Kidney (tissue), 14 donors: ENCODE measurements around the gene CST3. TPM values are rescaled to one million over a fixed set of nuclear protein-coding genes. Genes with fewer than 3 reads are reported as not detected.

Experiments
- DNase-seq, 5 donors: peaks; one replicate each; pipeline ENCODE4 v3.0.0-alpha.2; 2013 to 2020
- FAIRE-seq: peaks from 2 replicates; lab custom pipeline; 2012; peaks lifted over from hg19 to GRCh38; lab: Jason Lieb, UNC
- H3K27ac ChIP-seq, 2 donors: one replicate each; pipeline ENCODE4 v1.7.0; 2013; ENCODE audit warnings: low read depth in 2 of 2, low read length in 2 of 2, inconsistent platforms in 1 of 2
- H3K27me3 ChIP-seq: one replicate; pipeline ENCODE4 v1.7.1; 2013; ENCODE audit warnings: low read length, inconsistent platforms; ENCODE audit not compliant: control insufficient read depth, insufficient read depth
- H3K36me3 ChIP-seq, 3 donors: one replicate each; pipeline versions ENCODE4 v1.7.0 to v1.7.1; 2013; ENCODE audit warnings: low read length in 3 of 3, control low read depth in 1 of 3, inconsistent platforms in 1 of 3; ENCODE audit not compliant: insufficient read depth in 3 of 3, control insufficient read depth in 2 of 3
- H3K4me1 ChIP-seq, 3 donors: one replicate each; pipeline versions ENCODE4 v1.7.0 to v1.7.1; 2013; ENCODE audit warnings: low read length in 3 of 3, inconsistent platforms in 1 of 3, low read depth in 1 of 3; ENCODE audit not compliant: control insufficient read depth in 2 of 3, insufficient read depth in 2 of 3
- H3K4me3 ChIP-seq, 3 donors: one replicate each; pipeline versions ENCODE4 v1.7.0 to v1.8.1; 2013; ENCODE audit warnings: low read length in 3 of 3, control low read depth in 1 of 3, inconsistent platforms in 1 of 3
- H3K9ac ChIP-seq, 3 donors: one replicate each; pipeline versions ENCODE4 v1.7.0 to v1.7.1; 2013; ENCODE audit warnings: low read length in 3 of 3, control low read depth in 1 of 3, inconsistent platforms in 1 of 3
- H3K9me3 ChIP-seq, 3 donors: one replicate each; pipeline versions ENCODE4 v1.7.0 to v1.7.1; 2013; ENCODE audit warnings: low read length in 3 of 3, control low read depth in 1 of 3, inconsistent platforms in 1 of 3; ENCODE audit not compliant: control insufficient read depth in 2 of 3, insufficient read depth in 1 of 3
- intact Hi-C: fragments of 100-400 bp; cut with DNase I; formaldehyde crosslinking; loops from one replicate; pipeline ENCODE4 v1.11.1; 2022
- polyA plus RNA-seq: library from polyadenylated mRNA; stranded (reverse); fragments of 350-450 nt; fragmentation: Illumina TruSeq; extraction: RNeasy Lipid Tissue Mini Kit (QIAGEN cat#74804); gene quantifications from one replicate; pipeline ENCODE4 v1.2.3, GENCODE V29; 2014; ENCODE audit warnings: low read depth, low replicate concordance; ENCODE audit not compliant: insufficient read depth
- total RNA-seq: library from RNA; stranded (reverse); fragmentation: NEBNext Ultra II Directional; extraction: Animal tissue kit (Norgen Biotek cat#: 25700); gene quantifications from one replicate; pipeline ENCODE4 v1.2.1, GENCODE V29; 2021
- TF ChIP-seq, protein P1 (sequence below): IDR thresholded peaks from 3 replicates; pipeline ENCODE4 v1.5.1; 2012; ENCODE audit warnings: mild to moderate bottlenecking, moderate library complexity, borderline replicate concordance; ENCODE audit not compliant: insufficient read depth; ENCODE audit errors: extremely low read depth
- donor health status: control.
- donor health status: control.
- donor health status: control.
- donor health status: control.
- donor health status: control.
- donor health status: DM: yes; HTN: yes; CAD: no.
- donor health status: Normal renal cell carcinoma (clear cell type).

CST3 gene
- total and polyA plus RNA-seq, 2 donors from 2014 or later = 852 to 942 TPM

DNA sequence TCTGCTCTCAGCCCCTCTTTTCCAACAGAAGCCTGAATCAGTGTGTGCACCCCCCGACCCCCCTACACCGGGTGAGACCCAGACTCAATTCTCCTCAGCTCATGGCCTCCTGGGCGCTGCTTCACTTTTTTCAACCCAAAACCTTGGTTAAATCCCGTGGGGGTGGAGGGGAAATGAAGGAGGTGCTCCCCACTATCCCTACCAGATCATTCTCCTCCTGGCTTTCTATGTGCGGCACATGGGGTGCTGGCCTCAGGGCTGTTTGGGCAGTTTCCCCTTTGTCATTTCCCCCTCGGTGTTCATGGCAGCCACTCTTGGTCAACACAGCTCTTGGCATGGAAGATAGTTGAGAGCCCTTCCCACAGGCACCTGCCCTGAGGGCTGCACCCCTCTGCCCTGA lies 46.5 kb upstream of the CST3 start:
- DNase-seq = no peak
- no peak for FAIRE-seq
- H3K36me3 ChIP-seq = no peaks in the 10 kb centered on the region
- H3K9me3 ChIP-seq = no peaks in the 10 kb centered on the region
- H3K4me3 ChIP-seq = no peak overlapping the region
- no peaks in the 10 kb centered on the region for H3K4me1 ChIP-seq
- TF ChIP-seq, protein P1, sequence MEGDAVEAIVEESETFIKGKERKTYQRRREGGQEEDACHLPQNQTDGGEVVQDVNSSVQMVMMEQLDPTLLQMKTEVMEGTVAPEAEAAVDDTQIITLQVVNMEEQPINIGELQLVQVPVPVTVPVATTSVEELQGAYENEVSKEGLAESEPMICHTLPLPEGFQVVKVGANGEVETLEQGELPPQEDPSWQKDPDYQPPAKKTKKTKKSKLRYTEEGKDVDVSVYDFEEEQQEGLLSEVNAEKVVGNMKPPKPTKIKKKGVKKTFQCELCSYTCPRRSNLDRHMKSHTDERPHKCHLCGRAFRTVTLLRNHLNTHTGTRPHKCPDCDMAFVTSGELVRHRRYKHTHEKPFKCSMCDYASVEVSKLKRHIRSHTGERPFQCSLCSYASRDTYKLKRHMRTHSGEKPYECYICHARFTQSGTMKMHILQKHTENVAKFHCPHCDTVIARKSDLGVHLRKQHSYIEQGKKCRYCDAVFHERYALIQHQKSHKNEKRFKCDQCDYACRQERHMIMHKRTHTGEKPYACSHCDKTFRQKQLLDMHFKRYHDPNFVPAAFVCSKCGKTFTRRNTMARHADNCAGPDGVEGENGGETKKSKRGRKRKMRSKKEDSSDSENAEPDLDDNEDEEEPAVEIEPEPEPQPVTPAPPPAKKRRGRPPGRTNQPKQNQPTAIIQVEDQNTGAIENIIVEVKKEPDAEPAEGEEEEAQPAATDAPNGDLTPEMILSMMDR = no peak
- intact Hi-C loops = no loop called here
- no peaks in the 10 kb centered on the region for H3K27me3 ChIP-seq
- no peak overlapping the region for H3K9ac ChIP-seq
- H3K27ac ChIP-seq = no peak overlapping the region

DNA sequence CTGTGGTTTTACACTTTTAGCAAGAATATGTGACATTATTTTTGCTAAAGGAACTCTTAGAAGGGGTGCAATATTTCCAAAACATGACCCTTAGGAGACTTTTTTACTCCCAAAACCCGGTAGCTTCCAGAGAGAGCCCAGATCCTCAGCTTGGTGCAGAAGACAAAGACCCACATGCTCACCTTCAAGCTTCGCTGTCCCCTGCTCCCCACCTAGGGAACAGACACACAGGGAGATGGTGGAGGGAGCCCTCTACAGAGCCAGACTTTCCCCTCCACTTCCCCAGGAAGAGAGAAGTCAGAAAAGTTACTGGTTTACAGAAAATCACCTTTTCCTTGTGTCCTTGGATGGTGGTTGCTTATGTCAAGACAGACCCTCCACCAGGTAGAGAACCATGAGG lies 46.1 kb upstream of the CST3 start:
- H3K4me3 ChIP-seq = no peak overlapping the region
- H3K9ac ChIP-seq = no peak overlapping the region
- H3K27me3 ChIP-seq = no peaks in the 10 kb centered on the region
- TF ChIP-seq, protein P1 = no peak
- intact Hi-C loops = no loop called here
- no peaks in the 10 kb centered on the region for H3K36me3 ChIP-seq
- no peaks in the 10 kb centered on the region for H3K4me1 ChIP-seq
- no peaks in the 10 kb centered on the region for H3K9me3 ChIP-seq
- FAIRE-seq (no peak), DNase-seq (no peak)
- H3K27ac ChIP-seq = no peak overlapping the region

DNA sequence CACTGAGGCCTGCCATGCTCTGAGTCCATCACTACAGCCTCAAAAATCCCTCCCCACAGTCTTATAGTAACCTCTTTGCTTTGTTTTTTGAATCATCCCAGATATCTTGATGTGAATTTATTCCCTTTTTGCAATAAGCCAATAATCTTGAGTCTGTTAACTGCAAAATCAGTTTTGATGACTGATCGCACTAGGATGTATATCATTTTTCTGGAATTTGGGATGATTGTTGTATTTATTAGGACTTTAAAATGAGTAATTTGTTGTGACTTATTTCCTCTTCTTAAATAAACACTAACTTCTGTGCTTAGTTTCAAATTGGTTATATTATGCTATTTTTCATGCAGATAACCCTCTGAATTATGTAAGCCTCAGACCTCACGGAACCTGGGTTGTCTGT lies 45.5 kb upstream of the CST3 start:
- H3K27me3 ChIP-seq = no peaks in the 10 kb centered on the region
- no peak for FAIRE-seq
- no peaks in the 10 kb centered on the region for H3K36me3 ChIP-seq
- H3K4me3 ChIP-seq = no peak overlapping the region
- no peak overlapping the region for H3K27ac ChIP-seq
- no peaks in the 10 kb centered on the region for H3K4me1 ChIP-seq
- no peak overlapping the region for H3K9ac ChIP-seq
- no peaks in the 10 kb centered on the region for H3K9me3 ChIP-seq
- intact Hi-C loops = no loop called here
- DNase-seq = no peak
- TF ChIP-seq, protein P1 = no peak

DNA sequence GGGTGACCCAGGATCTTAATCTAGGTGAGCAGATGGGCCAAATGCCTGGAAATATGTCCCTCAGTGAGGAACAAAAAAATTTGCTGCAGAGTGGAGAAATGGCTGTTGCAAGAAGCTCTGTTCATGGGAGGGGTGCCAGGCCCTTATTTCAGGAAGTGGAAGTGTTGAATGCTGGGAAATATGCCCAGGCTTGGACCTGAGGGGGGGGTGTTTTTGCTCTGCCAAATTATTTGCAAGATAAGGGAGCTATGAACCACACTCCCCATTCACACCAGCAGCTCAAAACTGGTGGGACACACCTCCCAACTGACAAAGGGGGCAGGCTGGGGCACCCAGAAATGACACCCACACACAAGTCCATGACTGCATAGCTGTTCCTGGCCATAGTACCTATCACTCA lies 42.4 kb upstream of the CST3 start:
- intact Hi-C loops = no loop called here
- DNase-seq (no peak), FAIRE-seq (no peak)
- Histone ChIP-seq H3K9ac (no peak overlapping the region), H3K4me1 (no peaks in the 10 kb centered on the region), H3K9me3 (no peaks in the 10 kb centered on the region), H3K27ac (no peak overlapping the region), H3K4me3 (no peak overlapping the region), H3K27me3 (no peaks in the 10 kb centered on the region), H3K36me3 (no peaks in the 10 kb centered on the region)
- TF ChIP-seq, protein P1 = no peak
